Neural progenitor cell (in vitro differentiated cells): ENCODE results near the gene CHRND. TPM values are rescaled to one million over a fixed set of nuclear protein-coding genes. Genes with fewer than 3 reads are reported as not detected.
A peak's percentile ranks its signal among the peaks of the same experiment; 100 is the strongest.

Experiments
- DNase-seq: peaks from one replicate; pipeline ENCODE4 v3.0.0-alpha.2; 2016; ENCODE audit warnings: low spot score
- H2AFZ ChIP-seq: fragments of 200-600 bp; sonication (generic); replicated peaks from 2 replicates; pipeline ENCODE4 v1.6.1; 2016; ENCODE audit warnings: antibody characterized with exemption
- H3F3A ChIP-seq: fragments of 200-600 bp; sonication (generic); 2 replicates; pipeline ENCODE4 v1.6.1; 2016; ENCODE audit warnings: antibody characterized with exemption, low read depth
- H3K27ac ChIP-seq: fragments of 200-600 bp; sonication (generic); 2 replicates; pipeline ENCODE4 v1.5.1; 2016; ENCODE audit warnings: mild to moderate bottlenecking
- H3K27me3 ChIP-seq: fragments of 200-600 bp; sonication (generic); 2 replicates; pipeline ENCODE4 v1.6.1; 2016; ENCODE audit warnings: mild to moderate bottlenecking, moderate library complexity
- H3K36me3 ChIP-seq: fragments of 200-600 bp; sonication (generic); 2 replicates; pipeline ENCODE4 v1.5.1; 2016
- H3K4me1 ChIP-seq: fragments of 200-600 bp; sonication (generic); 2 replicates; pipeline ENCODE4 v1.6.1; 2016; ENCODE audit warnings: mixed run types
- H3K4me2 ChIP-seq: fragments of 200-600 bp; sonication (generic); 2 replicates; pipeline ENCODE4 v1.6.1; 2016
- H3K4me3 ChIP-seq: fragments of 200-600 bp; sonication (generic); 2 replicates; pipeline ENCODE4 v1.5.1; 2016
- H3K79me2 ChIP-seq: fragments of 200-600 bp; sonication (generic); 2 replicates; pipeline ENCODE4 v1.6.1; 2016; ENCODE audit warnings: low read depth
- H3K9ac ChIP-seq: fragments of 200-600 bp; sonication (generic); 2 replicates; pipeline ENCODE4 v1.6.1; 2016
- H3K9me3 ChIP-seq: fragments of 200-600 bp; sonication (generic); 2 replicates; pipeline ENCODE4 v1.5.1; 2016; ENCODE audit warnings: low read depth
- H4K20me1 ChIP-seq: fragments of 200-600 bp; sonication (generic); 2 replicates; pipeline ENCODE4 v1.6.1; 2016; ENCODE audit warnings: low read depth
- H3K27ac Mint-ChIP-seq: 3 replicates; pipeline ENCODE4 v1.8.0; 2021; ENCODE audit warnings: mixed read lengths
- H3K27me3 Mint-ChIP-seq: 2 replicates; pipeline ENCODE4 v1.8.0; 2022; ENCODE audit warnings: low read depth, mild to moderate bottlenecking, inconsistent platforms, moderate library complexity, mixed read lengths; ENCODE audit not compliant: insufficient read depth
- H3K36me3 Mint-ChIP-seq: 3 replicates; pipeline ENCODE4 v1.8.0; 2021; ENCODE audit warnings: mixed read lengths
- H3K4me1 Mint-ChIP-seq: 3 replicates; pipeline ENCODE4 v1.8.0; 2021; ENCODE audit warnings: mixed read lengths
- H3K4me3 Mint-ChIP-seq: 3 replicates; pipeline ENCODE4 v1.8.0; 2021; ENCODE audit warnings: mild to moderate bottlenecking, moderate library complexity, mixed read lengths
- H3K9me3 Mint-ChIP-seq: 3 replicates; pipeline ENCODE4 v1.8.0; 2020; ENCODE audit warnings: mixed read lengths
- CTCF ChIP-seq: fragments of 200-600 bp; sonication (generic); IDR thresholded peaks from 2 replicates; pipeline ENCODE4 v1.5.1; 2017; ENCODE audit warnings: antibody characterized with exemption, mild to moderate bottlenecking
- EZH2 ChIP-seq: fragments of 200-600 bp; sonication (generic); IDR thresholded peaks from 2 replicates; pipeline ENCODE4 v1.6.1; 2017; ENCODE audit warnings: antibody characterized with exemption, mild to moderate bottlenecking, moderate library complexity
- EZH2phosphoT487 ChIP-seq: fragments of 200-600 bp; sonication (generic); IDR thresholded peaks from 2 replicates; pipeline ENCODE4 v1.6.1; 2017; ENCODE audit warnings: antibody characterized with exemption
- total RNA-seq: library from RNA; depleted of rRNA; stranded (reverse); fragments of >200 nt; gene quantifications from 2 replicates; pipeline ENCODE4 v1.2.3, GENCODE V29; 2015; ENCODE audit warnings: low replicate concordance

The CHRND gene
- total RNA-seq, 1 donor from 2014 or later, result not detected

- no peaks in the 10 kb centered on the region for H3K36me3 Mint-ChIP-seq
- Histone ChIP-seq H3K9me3 (no peaks in the 10 kb centered on the region), H3K27me3 (peaks cover 65% of the 10 kb centered on the region), H3K4me2 (no peak overlapping the region), H3K4me3 (no peak overlapping the region), H3F3A (peaks cover 15% of the 10 kb centered on the region), H2AFZ (no peak overlapping the region), H3K27ac (no peak overlapping the region), H3K36me3 (no peaks in the 10 kb centered on the region), H3K4me1 (peaks cover 28% of the 10 kb centered on the region), H4K20me1 (peaks cover 30% of the 10 kb centered on the region), H3K79me2 (no peaks in the 10 kb centered on the region), H3K9ac (no peak overlapping the region)
- no peak overlapping the region for H3K27ac Mint-ChIP-seq
- peaks cover 49% of the 10 kb centered on the region for H3K4me1 Mint-ChIP-seq
- TF ChIP-seq EZH2phosphoT487 (no peak), CTCF (no peak), EZH2 (no peak)
- peaks cover 39% of the 10 kb centered on the region for H3K27me3 Mint-ChIP-seq
- H3K4me3 Mint-ChIP-seq, result no peak overlapping the region
- peaks cover 3% of the 10 kb centered on the region for H3K9me3 Mint-ChIP-seq
- no peak for DNase-seq
These were observed 24.6 kb upstream of the CHRND start for GRCh38 chr2:232501331-232501771.

GRCh38 chr2:232501794-232502390 is 24.1 kb upstream of the CHRND start:
- Histone ChIP-seq H3K27me3 (peaks cover 70% of the 10 kb centered on the region), H3K9ac (no peak overlapping the region), H3K4me1 (peaks cover 30% of the 10 kb centered on the region), H3K27ac (no peak overlapping the region), H2AFZ (no peak overlapping the region), H3F3A (peaks cover 15% of the 10 kb centered on the region), H4K20me1 (peaks cover 30% of the 10 kb centered on the region), H3K4me2 (peak overlapping the region; percentile 87), H3K9me3 (no peaks in the 10 kb centered on the region), H3K79me2 (no peaks in the 10 kb centered on the region), H3K4me3 (peak overlapping the region; percentile 49), H3K36me3 (no peaks in the 10 kb centered on the region)
- Mint-ChIP-seq H3K9me3 (peaks cover 3% of the 10 kb centered on the region), H3K27ac (no peak overlapping the region), H3K27me3 (peaks cover 41% of the 10 kb centered on the region), H3K36me3 (no peaks in the 10 kb centered on the region), H3K4me1 (peaks cover 54% of the 10 kb centered on the region), H3K4me3 (no peak overlapping the region)
- TF ChIP-seq EZH2phosphoT487 (no peak), EZH2 (no peak), CTCF (no peak)
- no peak for DNase-seq

- TF ChIP-seq CTCF (no peak), EZH2 (no peak), EZH2phosphoT487 (no peak)
- peak overlapping the region; percentile 87 for H3K4me2 ChIP-seq
- peak overlapping the region; percentile 69 for H3K27ac Mint-ChIP-seq
These were observed 23.4 kb upstream of the CHRND start for GRCh38 chr2:232502511-232502910.

More at GRCh38 chr2:232502511-232502910, 23.4 kb upstream of the CHRND start:
- no peak overlapping the region for H3K9ac ChIP-seq
- peaks cover 3% of the 10 kb centered on the region for H3K9me3 Mint-ChIP-seq
- H4K20me1 ChIP-seq, result peaks cover 30% of the 10 kb centered on the region
- peak overlapping the region; percentile 49 for H3K4me3 ChIP-seq
- DNase-seq, result no peak
- no peak overlapping the region for H3K27ac ChIP-seq
- peaks cover 43% of the 10 kb centered on the region for H3K27me3 Mint-ChIP-seq
- H3K4me3 Mint-ChIP-seq, result peak overlapping the region; percentile 85
- H3K27me3 ChIP-seq, result peaks cover 72% of the 10 kb centered on the region
- peaks cover 55% of the 10 kb centered on the region for H3K4me1 Mint-ChIP-seq
- H3K4me1 ChIP-seq, result peaks cover 24% of the 10 kb centered on the region
- H3K79me2 ChIP-seq, result no peaks in the 10 kb centered on the region
- no peaks in the 10 kb centered on the region for H3K36me3 Mint-ChIP-seq
- no peaks in the 10 kb centered on the region for H3K9me3 ChIP-seq
- no peaks in the 10 kb centered on the region for H3K36me3 ChIP-seq
- no peak overlapping the region for H2AFZ ChIP-seq
- peaks cover 15% of the 10 kb centered on the region for H3F3A ChIP-seq
